GM23338 (cell line): ENCODE data around the gene CDH12.

Experiments
- EZH2 ChIP-seq: fragments of 200-600 bp; sonication (generic); IDR thresholded peaks from one replicate; pipeline ENCODE4 v1.8.0; 2017; ENCODE audit warnings: antibody characterized with exemption, mild to moderate bottlenecking, low read depth; ENCODE audit not compliant: unreplicated experiment
- TF ChIP-seq, protein P1 (sequence below), 2 experiments: fragments of 200-600 bp in 1 of 2; sonication (generic) in 1 of 2; conservative IDR thresholded peaks; 2 replicates each; pipeline versions ENCODE4 v1.5.1 to v1.6.1; 2016 to 2017; ENCODE audit warnings: antibody characterized with exemption in 2 of 2, low read depth in 2 of 2, mild to moderate bottlenecking in 2 of 2, moderate library complexity in 1 of 2

DNA sequence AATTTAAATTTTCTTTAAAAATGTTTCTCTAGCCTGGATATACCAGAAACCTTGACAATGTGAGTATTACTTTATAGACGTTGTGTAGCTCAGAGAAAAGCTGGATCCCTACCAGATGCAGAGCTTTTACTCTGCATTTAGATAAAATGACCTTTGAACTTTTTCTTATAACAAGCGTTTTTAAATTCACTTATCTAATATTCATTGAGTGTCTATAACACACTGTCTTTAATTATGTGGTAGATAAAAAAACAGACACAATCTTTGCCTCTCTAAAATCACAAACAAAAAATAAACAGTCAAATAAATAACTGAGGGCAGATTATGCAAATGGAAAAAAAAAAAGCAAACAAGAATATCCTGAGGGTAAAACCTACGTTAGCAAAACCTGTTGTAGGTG, 773.6 kb downstream of the CDH12 start:
- TF ChIP-seq, protein P1, sequence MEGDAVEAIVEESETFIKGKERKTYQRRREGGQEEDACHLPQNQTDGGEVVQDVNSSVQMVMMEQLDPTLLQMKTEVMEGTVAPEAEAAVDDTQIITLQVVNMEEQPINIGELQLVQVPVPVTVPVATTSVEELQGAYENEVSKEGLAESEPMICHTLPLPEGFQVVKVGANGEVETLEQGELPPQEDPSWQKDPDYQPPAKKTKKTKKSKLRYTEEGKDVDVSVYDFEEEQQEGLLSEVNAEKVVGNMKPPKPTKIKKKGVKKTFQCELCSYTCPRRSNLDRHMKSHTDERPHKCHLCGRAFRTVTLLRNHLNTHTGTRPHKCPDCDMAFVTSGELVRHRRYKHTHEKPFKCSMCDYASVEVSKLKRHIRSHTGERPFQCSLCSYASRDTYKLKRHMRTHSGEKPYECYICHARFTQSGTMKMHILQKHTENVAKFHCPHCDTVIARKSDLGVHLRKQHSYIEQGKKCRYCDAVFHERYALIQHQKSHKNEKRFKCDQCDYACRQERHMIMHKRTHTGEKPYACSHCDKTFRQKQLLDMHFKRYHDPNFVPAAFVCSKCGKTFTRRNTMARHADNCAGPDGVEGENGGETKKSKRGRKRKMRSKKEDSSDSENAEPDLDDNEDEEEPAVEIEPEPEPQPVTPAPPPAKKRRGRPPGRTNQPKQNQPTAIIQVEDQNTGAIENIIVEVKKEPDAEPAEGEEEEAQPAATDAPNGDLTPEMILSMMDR (conservative IDR thresholded peaks at IDR 0.05; ENCODE audit: low read depth in 2 of 2) = no peak
- no peak for TF ChIP-seq EZH2
